HG02970 (cell line): Measurements from ENCODE around the gene DLGAP1.
A peak's percentile ranks its signal among the peaks of the same experiment; 100 is the strongest.
"Not testable (repeated sequence)": the region's sequence is repeated elsewhere in the genome, so short reads cannot be mapped to it uniquely, and the experiment has no call there.

Source experiments
- ATAC-seq: cut with Tn5 transposase; IDR thresholded peaks from one replicate; pipeline ENCODE4 v1.9.1; 2021; ENCODE audit warnings: mild to moderate bottlenecking, moderate library complexity, moderate number of reproducible peaks; ENCODE audit not compliant: unreplicated experiment, low FRiP score

DLGAP1 gene

GRCh38 chr18:3584897-3585460 lies 870.1 kb downstream of the DLGAP1 start:
- no peak for ATAC-seq

GRCh38 chr18:3584266-3584861 lies 870.7 kb downstream of the DLGAP1 start:
- ATAC-seq = no peak

GRCh38 chr18:3583873-3584247 lies 871.2 kb downstream of the DLGAP1 start:
- ATAC-seq = no peak

DNA sequence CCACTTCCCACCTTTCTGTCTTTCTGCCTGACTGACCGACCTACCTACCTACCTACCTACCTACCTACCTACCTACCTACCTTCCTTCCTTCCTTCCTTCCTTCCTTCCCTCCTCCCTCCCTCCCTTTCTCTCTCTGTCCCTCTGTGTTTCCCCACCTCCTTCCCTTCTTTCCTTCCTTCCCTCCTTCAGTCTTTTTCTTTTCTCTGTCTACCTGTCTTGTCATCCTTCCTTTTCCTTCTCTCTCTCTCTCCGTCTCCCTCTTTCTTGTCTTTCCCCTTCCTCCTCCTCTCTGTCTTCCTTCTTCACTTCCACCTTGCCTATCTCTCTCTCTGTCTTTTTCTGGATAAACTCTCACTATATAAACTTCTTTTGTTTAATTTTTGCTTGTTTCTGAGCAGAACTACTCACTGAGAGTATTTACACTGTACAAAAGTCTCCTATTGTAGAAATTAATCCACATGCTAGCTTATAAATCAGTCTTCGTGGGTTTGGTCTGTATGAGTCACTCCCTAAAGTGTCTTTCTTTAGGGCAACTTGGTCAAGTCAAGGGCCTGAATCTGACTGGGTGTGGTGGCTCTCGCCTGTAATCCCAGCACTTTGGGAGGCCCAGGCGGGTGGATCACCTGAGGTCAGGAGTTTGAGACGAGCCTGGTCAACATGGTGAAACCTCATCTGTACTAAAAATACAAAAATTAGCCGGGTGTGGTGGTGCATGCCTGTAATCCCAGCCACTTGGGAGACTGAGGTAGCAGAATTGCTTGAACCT lies 871.8 kb downstream of the DLGAP1 start:
- not testable (repeated sequence) for ATAC-seq

DNA sequence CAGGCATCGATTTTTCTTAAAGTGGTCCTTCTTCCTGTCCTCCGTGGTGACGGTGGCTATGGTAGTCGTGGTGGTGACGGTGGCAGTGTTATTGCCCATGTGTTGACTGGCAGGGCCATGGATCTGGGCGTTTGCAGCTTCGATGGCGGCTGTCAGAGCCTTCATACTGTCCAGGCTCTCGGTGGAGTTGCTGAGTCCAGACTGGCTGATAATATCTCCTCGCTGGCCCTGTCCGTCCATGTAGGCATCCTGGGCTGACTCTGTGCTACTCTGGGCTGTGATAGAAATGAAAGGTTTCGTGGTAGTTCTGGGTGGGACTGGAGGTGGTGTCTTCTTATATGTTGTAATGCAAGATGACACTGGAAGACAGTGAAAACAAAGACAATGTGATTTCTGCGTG lies 873.2 kb downstream of the DLGAP1 start:
- ATAC-seq = no peak

GRCh38 chr18:3580523-3581025 lies 874.5 kb downstream of the DLGAP1 start:
- not testable (repeated sequence) for ATAC-seq

- no peak for ATAC-seq
These were observed 875.4 kb downstream of the DLGAP1 start for GRCh38 chr18:3579701-3580100.

- no peak for ATAC-seq
These were observed 876.5 kb downstream of the DLGAP1 start for GRCh38 chr18:3578621-3579020.

- no peak for ATAC-seq
These were observed 877.7 kb downstream of the DLGAP1 start for GRCh38 chr18:3577281-3577855.

DNA sequence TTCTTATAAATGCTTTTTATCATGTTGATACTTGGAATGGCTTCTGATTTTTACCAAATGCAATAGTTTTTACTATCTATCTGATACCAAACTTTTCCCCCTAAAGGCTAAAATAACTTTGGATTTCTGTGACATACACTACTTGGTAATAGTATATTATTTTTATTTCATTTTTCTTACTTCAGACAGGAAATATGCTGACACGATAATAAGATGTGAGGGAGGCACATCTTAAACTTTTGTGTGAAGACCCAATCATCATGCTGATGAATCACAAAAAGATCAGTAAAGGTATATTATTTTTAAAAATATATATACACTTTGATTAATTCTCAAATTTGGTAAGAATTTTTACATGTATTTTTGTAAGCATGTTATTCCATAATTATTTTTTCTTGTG lies 882.3 kb downstream of the DLGAP1 start:
- ATAC-seq = no peak

DNA sequence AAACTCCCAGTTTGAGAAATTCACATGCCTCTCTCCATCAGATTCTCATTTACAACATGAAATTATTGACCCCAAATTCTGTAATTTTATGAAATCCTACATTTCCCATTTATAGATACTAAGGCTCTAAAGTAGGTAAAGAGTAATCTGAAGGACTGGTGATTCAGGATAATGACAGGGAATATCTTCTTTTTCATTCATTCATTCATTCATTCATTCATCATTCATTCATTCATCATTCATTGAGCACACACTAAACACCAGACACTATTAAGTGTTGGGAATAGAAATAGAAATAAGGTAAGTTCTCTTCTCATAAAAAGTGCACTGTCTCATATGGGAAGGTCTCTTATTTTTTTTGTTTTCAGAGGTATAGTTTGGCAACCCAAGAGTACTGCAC lies 888.3 kb downstream of the DLGAP1 start:
- ATAC-seq = no peak

DNA sequence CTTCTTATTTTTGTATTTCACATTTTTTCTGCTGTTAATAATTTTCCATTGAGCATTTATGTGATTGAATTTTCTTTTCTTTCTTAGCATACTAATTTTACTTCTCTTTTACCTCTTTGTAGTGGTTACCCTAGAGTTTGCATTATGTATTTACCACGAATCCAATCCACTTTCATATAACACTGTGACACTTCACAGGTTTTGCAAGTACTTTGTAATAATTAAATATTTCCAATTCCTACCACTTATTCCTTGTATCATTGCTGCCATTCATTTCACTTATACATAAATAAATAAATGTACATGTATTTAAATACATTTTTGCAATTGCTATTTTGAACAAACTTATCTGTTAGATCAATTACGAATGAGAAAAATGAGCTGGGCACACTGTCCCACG lies 894.4 kb downstream of the DLGAP1 start:
- ATAC-seq = no peak

- no peak for ATAC-seq
These were observed 900.2 kb downstream of the DLGAP1 start for GRCh38 chr18:3554811-3555427.

DNA sequence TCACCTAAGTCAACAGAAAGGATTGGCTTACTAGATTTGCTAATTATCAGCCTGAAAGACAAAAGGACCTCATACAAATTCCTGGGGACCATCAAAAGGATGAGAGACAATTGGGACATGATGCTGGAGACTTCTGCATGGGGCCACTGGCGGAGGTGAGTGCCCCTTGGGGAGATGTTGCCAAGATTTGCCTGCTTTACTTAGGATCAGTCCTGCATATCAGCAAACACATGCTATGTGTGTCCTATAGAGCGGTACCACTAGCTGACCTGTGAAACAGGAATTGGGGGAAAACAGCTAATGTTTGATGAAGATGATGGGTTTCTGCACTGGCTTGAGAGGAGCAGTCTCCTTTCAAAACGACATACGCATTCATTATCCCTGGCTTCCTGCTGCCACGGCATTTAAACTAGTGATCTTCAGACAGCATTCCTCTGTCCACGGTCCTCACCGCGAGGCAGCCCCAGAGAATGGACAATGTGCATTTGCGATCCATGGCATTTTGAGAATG lies 901.0 kb downstream of the DLGAP1 start:
- ATAC-seq = no peak

DNA sequence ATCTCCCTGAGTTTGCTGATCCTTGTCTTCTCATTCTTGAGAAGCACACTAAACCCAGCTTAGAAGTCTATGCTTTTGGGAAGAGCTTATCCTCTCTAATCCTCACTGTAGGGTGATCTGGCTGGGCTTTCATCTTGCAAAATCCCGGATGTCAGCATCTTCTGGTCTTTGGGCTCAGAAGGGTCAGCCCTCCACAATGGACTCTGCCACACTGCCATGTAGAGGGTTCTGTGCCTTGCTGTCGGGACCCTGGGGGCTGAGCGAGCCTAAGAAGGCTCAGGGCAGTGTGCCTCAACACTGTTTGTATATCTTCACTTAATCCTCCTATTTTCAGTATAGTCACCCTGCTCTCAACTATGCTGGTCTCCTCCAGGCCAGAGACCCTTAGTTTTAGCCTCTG lies 902.8 kb downstream of the DLGAP1 start:
- ATAC-seq = no peak

DNA sequence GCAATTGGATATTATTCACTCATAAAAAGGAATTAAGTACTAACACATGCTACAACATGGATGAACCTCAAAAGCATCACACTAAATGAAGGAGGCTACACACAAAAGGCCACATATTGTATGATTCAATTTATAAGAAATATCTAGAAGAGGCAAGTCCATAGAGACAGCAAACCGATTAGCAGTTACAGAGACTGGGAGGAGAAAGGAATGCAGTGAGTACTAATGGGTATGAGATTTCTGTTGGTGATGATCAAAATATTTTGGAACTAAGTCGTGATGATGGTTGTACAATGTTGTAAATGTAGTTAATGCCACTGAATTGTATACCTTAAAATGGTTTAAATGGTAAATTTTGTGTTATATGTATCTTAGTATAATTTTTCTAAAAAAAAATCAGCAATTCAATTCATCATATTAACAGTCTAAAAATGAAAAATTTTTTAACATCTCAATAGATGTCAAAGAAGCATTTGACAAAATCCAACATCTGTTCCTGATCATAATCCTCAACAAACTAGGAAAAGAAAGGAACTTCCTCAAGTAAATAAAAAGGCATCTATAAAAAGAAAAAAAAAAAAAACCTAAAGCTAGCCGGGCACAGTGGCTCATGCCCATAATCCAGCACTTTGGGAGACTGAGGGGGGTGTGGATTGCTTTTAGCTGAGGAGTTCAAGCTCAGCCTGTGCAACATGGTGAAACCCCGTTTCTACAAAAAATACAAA lies 907.1 kb downstream of the DLGAP1 start:
- ATAC-seq = no peak

- no peak for ATAC-seq
These were observed 909.0 kb downstream of the DLGAP1 start for GRCh38 chr18:3546106-3546505.

DNA sequence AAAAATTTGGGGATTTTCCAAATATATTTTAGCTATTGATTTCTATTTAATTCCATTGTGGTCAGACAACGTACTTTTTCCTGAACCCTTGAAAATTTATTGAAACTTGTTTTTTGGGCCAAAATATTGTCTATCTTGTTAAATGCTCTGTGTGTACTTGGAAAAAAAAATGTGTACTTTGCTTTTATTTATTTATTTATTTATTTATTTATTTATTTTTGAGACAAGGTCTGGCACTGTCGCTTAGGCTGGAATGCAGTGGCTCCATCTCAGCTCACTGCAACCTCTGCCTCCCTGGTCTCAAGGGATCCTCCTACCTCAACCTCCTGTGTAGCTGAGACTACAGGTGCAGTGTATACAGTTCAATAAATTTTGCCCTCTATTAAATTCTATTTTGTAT lies 910.6 kb downstream of the DLGAP1 start:
- no peak for ATAC-seq

GRCh38 chr18:3541549-3542386 lies 913.3 kb downstream of the DLGAP1 start:
- peak; percentile 80 for ATAC-seq
